ES-I3 (cell line): Measurements from ENCODE around the gene RNF115.
"Not testable (repeated sequence)": the region's sequence is repeated elsewhere in the genome, so short reads cannot be mapped to it uniquely, and the experiment has no call there.

Experiments
- H3K36me3 ChIP-seq: 2 replicates; pipeline ENCODE4 v1.6.1; 2013; ENCODE audit warnings: mild to moderate bottlenecking, low read length, control low read depth, moderate library complexity; ENCODE audit not compliant: insufficient read depth
- H3K4me1 ChIP-seq: 2 replicates; pipeline ENCODE4 v1.6.1; 2013; ENCODE audit warnings: mild to moderate bottlenecking, control low read depth, low read length; ENCODE audit not compliant: insufficient read depth
- H3K9ac ChIP-seq: 2 replicates; pipeline ENCODE4 v1.6.1; 2013; ENCODE audit warnings: low read depth, mild to moderate bottlenecking, low read length, moderate library complexity
- H3K9me3 ChIP-seq: 2 replicates; pipeline ENCODE4 v1.6.1; 2013; ENCODE audit warnings: mild to moderate bottlenecking, low read length, moderate library complexity; ENCODE audit not compliant: control insufficient read depth, insufficient read depth

RNF115 gene

GRCh38 chr1:145806408-145806807, 17.5 kb downstream of the RNF115 start:
- H3K9me3 ChIP-seq: no peaks in the 10 kb centered on the region
- H3K4me1 ChIP-seq: no peaks in the 10 kb centered on the region; the same call in 1 of the 2 replicates
- H3K36me3 ChIP-seq: no peaks in the 10 kb centered on the region
- no peak overlapping the region for H3K9ac ChIP-seq

DNA sequence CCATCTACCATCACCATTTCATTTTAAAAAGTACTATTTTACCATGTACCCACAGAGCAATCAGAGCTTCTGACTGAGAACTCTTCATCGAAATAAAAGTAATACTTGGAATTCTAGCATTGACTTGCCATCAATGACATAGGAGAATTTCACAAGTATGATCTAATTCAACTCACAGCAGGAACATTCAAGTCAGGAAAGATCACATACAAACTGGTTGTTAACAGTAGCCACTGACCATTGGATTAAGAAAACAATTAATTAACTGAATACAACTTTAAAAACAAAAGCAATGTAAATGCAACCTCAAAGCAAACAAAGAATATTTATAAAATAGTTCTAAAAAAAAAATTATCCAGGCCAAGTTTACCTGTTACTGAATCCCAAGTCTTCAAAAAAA, 18.8 kb downstream of the RNF115 start:
- H3K9ac ChIP-seq: no peak overlapping the region
- H3K4me1 ChIP-seq: no peaks in the 10 kb centered on the region; the same call in 1 of the 2 replicates
- H3K36me3 ChIP-seq: no peaks in the 10 kb centered on the region
- no peaks in the 10 kb centered on the region for H3K9me3 ChIP-seq

- no peak overlapping the region for H3K9ac ChIP-seq
- no peaks in the 10 kb centered on the region for H3K36me3 ChIP-seq
- H3K4me1 ChIP-seq: no peaks in the 10 kb centered on the region; the same call in 1 of the 2 replicates
- H3K9me3 ChIP-seq: no peaks in the 10 kb centered on the region
Measured at GRCh38 chr1:145804235-145805045, 19.5 kb downstream of the RNF115 start.

GRCh38 chr1:145799806-145800205, 24.1 kb downstream of the RNF115 start:
- Histone ChIP-seq H3K9me3 (peaks cover 15% of the 10 kb centered on the region; the same call in 1 of the 2 replicates), H3K9ac (no peak overlapping the region), H3K36me3 (no peaks in the 10 kb centered on the region), H3K4me1 (no peaks in the 10 kb centered on the region; the same call in 1 of the 2 replicates)

- Histone ChIP-seq H3K4me1 (no peaks in the 10 kb centered on the region), H3K36me3 (no peaks in the 10 kb centered on the region), H3K9me3 (peaks cover 15% of the 10 kb centered on the region; the same call in 1 of the 2 replicates), H3K9ac (no peak overlapping the region)
Measured at GRCh38 chr1:145796753-145797152, 27.1 kb downstream of the RNF115 start.

DNA sequence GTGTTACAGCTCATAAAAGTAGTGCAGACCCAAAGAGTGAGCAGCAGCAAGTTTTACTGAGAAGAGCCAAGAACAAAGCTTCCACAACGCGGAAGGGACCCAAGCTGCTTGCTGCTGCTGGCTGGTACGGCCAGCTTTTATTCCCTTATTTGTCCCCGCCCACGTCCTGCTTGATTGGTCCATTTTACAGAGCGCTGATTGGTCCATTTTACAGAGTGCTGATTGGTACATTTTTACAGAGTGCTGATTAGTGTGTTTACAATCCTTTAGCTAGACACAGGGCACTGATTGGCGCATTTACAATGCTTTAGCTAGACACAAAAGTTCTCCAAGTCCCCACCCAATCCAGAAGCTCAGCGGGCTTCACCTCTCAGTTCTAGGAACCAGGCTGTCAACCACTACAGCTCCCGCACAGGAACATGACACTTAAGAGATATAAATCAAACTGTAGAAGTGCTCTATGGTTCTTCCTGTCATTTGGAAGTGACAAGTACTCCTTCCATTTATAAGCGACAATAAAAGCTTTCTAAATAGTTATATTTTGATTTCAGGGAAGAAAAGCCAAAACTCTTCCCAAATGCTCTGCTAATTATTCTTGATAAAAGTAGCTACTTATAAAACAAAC, 28.5 kb downstream of the RNF115 start:
- H3K36me3 ChIP-seq: no peaks in the 10 kb centered on the region
- H3K4me1 ChIP-seq: no peaks in the 10 kb centered on the region
- H3K9ac ChIP-seq: no peak overlapping the region
- H3K9me3 ChIP-seq: peaks cover 15% of the 10 kb centered on the region; the same call in 1 of the 2 replicates

DNA sequence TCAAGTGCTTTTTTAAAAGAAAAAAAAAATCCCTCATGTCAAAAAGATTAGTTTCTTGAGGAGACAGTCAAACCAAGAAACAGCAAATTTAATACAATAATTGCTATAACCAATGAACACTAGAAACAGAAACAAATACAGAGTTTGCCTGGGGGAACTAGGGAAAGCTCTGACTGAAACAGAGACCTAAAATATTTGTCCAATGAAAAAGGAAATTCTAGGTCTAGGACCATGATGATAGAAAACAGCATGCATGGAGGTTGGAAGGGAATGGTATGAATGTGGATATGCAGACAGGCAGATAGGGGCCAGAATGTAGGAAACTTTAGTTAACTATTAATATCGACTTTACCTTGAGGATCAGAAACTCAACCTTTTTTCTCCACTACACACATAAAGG, 31.4 kb downstream of the RNF115 start:
- H3K9me3 ChIP-seq: peaks cover 12% of the 10 kb centered on the region; the same call in 1 of the 2 replicates
- no peaks in the 10 kb centered on the region for H3K36me3 ChIP-seq
- H3K4me1 ChIP-seq: no peaks in the 10 kb centered on the region
- no peak overlapping the region for H3K9ac ChIP-seq

DNA sequence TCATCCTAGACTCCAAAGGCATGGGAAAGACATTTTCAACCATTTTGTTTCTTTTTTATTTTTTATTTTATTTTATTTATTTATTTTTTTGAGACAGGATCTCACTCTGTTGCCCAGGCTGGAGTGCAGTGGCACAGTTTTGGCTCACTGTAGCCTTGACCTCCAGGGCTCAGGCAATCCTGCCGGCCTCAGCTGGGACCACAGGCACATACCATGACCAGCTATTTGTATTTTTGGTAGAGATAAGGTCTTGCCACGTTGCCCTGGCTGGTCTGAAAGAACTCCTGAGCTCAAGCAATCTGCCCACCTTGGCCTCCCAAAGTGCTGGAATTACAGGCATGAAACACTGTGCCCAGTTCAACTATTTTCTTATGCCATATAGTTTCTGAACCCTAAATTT, 32.0 kb downstream of the RNF115 start:
- H3K4me1 ChIP-seq, H3K36me3 ChIP-seq, H3K9ac ChIP-seq, H3K9me3 ChIP-seq: not testable (repeated sequence)

DNA sequence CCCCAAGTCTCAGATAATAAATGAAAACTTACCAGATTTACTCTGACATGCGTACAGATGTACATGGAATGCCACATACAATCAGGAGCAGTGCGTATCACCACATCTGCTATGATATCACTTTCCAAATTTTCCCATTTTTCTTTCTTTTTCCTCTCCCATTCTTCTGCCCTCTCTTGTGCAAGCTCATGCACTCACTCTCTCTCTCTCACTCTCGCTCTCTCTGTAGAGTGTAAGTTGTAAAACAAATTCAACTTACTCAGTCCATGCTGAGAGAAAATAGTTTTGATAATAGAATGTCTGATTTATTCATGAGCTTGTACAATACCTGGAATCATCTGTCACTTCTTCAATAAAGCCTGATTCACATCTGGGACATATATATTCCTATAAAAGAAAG, 35.3 kb downstream of the RNF115 start:
- H3K4me1 ChIP-seq: peaks cover 15% of the 10 kb centered on the region; the same call in 1 of the 2 replicates
- H3K36me3 ChIP-seq: no peaks in the 10 kb centered on the region
- no peaks in the 10 kb centered on the region for H3K9me3 ChIP-seq
- H3K9ac ChIP-seq: no peak overlapping the region

DNA sequence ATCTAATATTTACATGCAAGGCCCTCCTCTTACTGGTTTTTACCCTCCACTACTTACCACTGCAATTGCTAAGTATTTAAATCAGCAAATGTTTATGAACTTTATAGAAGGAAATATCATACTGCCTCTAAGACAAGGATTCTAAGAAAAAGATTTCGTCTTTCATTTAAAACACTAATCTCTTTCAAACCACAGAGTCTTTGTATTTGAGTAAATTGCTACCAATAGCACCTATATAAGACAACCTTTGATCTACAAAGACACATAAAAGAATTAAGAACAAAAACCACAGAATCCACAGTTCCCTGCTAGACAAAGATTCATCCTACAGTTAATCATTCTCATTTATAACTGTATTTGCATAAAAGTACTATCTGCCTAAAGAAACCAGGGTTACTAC, 37.6 kb downstream of the RNF115 start:
- Histone ChIP-seq H3K36me3 (no peaks in the 10 kb centered on the region), H3K4me1 (peaks cover 15% of the 10 kb centered on the region; the same call in 1 of the 2 replicates), H3K9ac (no peak overlapping the region), H3K9me3 (no peaks in the 10 kb centered on the region)

GRCh38 chr1:145785547-145785946, 38.3 kb downstream of the RNF115 start:
- H3K4me1 ChIP-seq: peaks cover 15% of the 10 kb centered on the region; the same call in 1 of the 2 replicates
- no peak overlapping the region for H3K9ac ChIP-seq
- no peaks in the 10 kb centered on the region for H3K9me3 ChIP-seq
- H3K36me3 ChIP-seq: no peaks in the 10 kb centered on the region

DNA sequence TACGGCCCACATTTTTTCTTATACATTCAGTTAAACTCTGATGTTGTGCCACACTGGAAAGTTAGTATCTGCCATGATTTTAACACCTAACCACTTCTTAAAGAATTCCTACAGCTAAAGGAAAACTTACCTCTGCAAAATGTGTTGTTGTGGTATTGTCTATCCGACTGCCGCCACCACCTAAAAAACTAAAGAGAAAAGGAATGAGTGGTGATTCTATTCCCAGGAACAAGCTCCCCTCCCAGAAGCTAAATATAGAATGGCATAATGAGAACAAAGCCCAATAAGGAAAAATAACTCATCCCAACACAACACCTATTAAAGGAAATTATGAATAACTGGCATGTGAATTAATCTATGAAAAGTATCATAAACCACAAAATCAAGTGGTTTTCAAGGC, 39.5 kb downstream of the RNF115 start:
- Histone ChIP-seq H3K36me3 (no peaks in the 10 kb centered on the region), H3K4me1 (peaks cover 15% of the 10 kb centered on the region; the same call in 1 of the 2 replicates), H3K9me3 (no peaks in the 10 kb centered on the region), H3K9ac (no peak overlapping the region)

GRCh38 chr1:145782272-145783099, 41.4 kb downstream of the RNF115 start:
- no peak overlapping the region for H3K9ac ChIP-seq
- no peaks in the 10 kb centered on the region for H3K9me3 ChIP-seq
- peaks cover 15% of the 10 kb centered on the region; the same call in 1 of the 2 replicates for H3K4me1 ChIP-seq
- no peaks in the 10 kb centered on the region for H3K36me3 ChIP-seq

GRCh38 chr1:145778146-145778540, 45.8 kb downstream of the RNF115 start:
- H3K9me3 ChIP-seq: no peaks in the 10 kb centered on the region
- no peaks in the 10 kb centered on the region; the same call in 1 of the 2 replicates for H3K4me1 ChIP-seq
- no peaks in the 10 kb centered on the region for H3K36me3 ChIP-seq
- no peak overlapping the region for H3K9ac ChIP-seq
